Measurements from ENCODE around the gene ACR. TPM values are rescaled to one million over a fixed set of nuclear protein-coding genes. Genes with fewer than 3 reads are reported as not detected.
"Not testable (repeated sequence)": the region's sequence is repeated elsewhere in the genome, so short reads cannot be mapped to it uniquely, and the experiment has no call there.

The ACR gene
- total and polyA plus RNA-seq, 2 donors from 2014 or later = 1.0 to 1.6 TPM

DNA sequence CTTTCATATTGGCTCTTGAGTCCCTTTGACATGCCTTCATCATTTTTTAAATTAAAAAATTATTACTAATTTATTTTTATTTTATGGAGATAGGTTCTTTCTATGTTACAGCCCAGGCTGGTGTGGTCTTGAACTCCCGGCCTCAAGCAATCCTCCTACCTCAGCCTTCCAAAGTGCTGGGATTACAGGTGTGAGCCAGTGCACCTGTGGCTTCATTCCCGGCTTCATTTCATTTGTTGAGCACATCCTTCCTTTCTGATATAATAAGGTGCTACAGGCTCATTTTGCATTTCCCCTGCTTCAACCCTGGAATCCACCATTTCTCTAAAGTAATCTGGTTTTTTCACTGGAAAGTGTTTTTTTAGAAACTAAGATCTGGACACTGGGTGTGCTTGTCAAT lies 23.8 kb downstream of the ACR start:
- H3K36me3 ChIP-seq (ENCODE audit: control insufficient read depth in 2 of 3, insufficient read depth in 3 of 3, low read length in 3 of 3); FAIRE-seq; intact Hi-C loops (cut with DNase I); H3K27me3 ChIP-seq (ENCODE audit: control insufficient read depth, insufficient read depth, low read length); H3K4me3 ChIP-seq (ENCODE audit: low read length in 3 of 3); H3K9ac ChIP-seq (ENCODE audit: low read length in 3 of 3); H3K27ac ChIP-seq (ENCODE audit: low read depth in 2 of 2, low read length in 2 of 2); H3K9me3 ChIP-seq (ENCODE audit: control insufficient read depth in 2 of 3, insufficient read depth in 1 of 3, low read length in 3 of 3); DNase-seq; H3K4me1 ChIP-seq (ENCODE audit: control insufficient read depth in 2 of 3, insufficient read depth in 2 of 3, low read depth in 1 of 3, low read length in 3 of 3): not testable (repeated sequence)

DNA sequence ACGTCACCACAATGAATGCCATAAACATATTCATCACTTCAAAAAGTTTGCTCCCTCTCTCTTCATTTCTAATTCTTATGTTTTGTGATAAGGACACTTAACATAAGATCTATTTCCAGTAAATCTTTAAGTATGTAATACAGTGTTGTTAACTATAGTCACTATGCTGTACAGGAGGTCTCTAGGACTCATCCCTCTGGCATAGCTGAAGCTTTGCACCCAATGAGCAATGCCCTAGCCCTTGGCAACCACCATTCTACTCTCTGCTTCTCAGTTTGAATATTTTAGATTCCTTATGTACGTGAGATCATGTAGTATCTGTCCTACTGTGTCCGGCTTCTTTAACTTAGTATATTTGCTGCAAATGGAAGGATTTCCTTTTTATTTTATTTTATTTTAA lies 26.3 kb downstream of the ACR start:
- H3K36me3 ChIP-seq (ENCODE audit: control insufficient read depth in 2 of 3, insufficient read depth in 3 of 3, low read length in 3 of 3); DNase-seq; H3K4me1 ChIP-seq (ENCODE audit: control insufficient read depth in 2 of 3, insufficient read depth in 2 of 3, low read depth in 1 of 3, low read length in 3 of 3); intact Hi-C loops (cut with DNase I); H3K27me3 ChIP-seq (ENCODE audit: control insufficient read depth, insufficient read depth, low read length); H3K9ac ChIP-seq (ENCODE audit: low read length in 3 of 3); H3K9me3 ChIP-seq (ENCODE audit: control insufficient read depth in 2 of 3, insufficient read depth in 1 of 3, low read length in 3 of 3); H3K4me3 ChIP-seq (ENCODE audit: low read length in 3 of 3); FAIRE-seq; H3K27ac ChIP-seq (ENCODE audit: low read depth in 2 of 2, low read length in 2 of 2): not testable (repeated sequence)

DNA sequence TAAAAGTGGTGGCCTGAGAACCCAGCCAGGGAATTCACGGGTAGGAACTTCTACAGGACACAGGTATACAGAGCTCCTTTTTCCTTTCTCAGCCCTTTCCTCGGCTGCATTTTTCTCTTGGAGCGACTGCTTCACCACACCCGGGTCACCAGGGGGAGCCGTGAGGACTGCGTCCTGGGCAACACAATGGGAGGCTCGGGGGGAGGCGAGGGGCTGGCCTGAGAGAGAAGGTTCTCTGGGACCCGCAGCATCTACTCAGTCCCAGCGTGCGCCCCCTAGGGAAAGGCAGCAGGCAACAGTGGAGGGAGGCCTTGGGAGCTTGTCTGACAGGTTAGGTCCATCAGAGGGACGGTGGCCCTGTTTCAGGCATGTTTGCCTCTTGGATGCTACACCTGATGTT lies 37.1 kb downstream of the ACR start:
- H3K4me3 ChIP-seq (ENCODE audit: low read length in 3 of 3); H3K27ac ChIP-seq (ENCODE audit: low read depth in 2 of 2, low read length in 2 of 2); H3K36me3 ChIP-seq (ENCODE audit: control insufficient read depth in 2 of 3, insufficient read depth in 3 of 3, low read length in 3 of 3); H3K27me3 ChIP-seq (ENCODE audit: control insufficient read depth, insufficient read depth, low read length); intact Hi-C loops (cut with DNase I); FAIRE-seq; H3K9ac ChIP-seq (ENCODE audit: low read length in 3 of 3); H3K9me3 ChIP-seq (ENCODE audit: control insufficient read depth in 2 of 3, insufficient read depth in 1 of 3, low read length in 3 of 3); H3K4me1 ChIP-seq (ENCODE audit: control insufficient read depth in 2 of 3, insufficient read depth in 2 of 3, low read depth in 1 of 3, low read length in 3 of 3): not testable (repeated sequence)
- peak; percentile 68 to 89 (median 84) for DNase-seq

DNA sequence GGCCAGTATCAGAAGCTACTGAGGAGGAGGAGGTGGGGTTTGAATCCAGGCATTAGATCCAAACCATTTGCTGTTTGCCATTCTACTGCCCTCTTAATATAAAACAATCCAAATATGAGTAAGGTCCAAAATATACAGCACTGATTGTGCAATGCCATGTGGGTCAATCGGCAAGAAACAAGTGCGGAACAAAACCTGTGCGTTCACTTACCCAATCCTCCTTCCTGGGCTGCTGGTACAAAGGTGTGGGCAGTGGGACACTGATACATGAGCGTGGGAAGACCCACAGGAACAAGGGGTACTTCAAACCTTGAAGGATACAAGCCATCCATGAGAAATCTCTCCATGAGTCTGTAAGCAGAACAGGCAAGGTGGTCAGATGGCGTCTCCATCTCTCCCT lies 39.6 kb downstream of the ACR start:
- H3K36me3 ChIP-seq (ENCODE audit: control insufficient read depth in 2 of 3, insufficient read depth in 3 of 3, low read length in 3 of 3); H3K9me3 ChIP-seq (ENCODE audit: control insufficient read depth in 2 of 3, insufficient read depth in 1 of 3, low read length in 3 of 3); H3K27ac ChIP-seq (ENCODE audit: low read depth in 2 of 2, low read length in 2 of 2); H3K9ac ChIP-seq (ENCODE audit: low read length in 3 of 3); H3K4me3 ChIP-seq (ENCODE audit: low read length in 3 of 3); DNase-seq; FAIRE-seq; H3K4me1 ChIP-seq (ENCODE audit: control insufficient read depth in 2 of 3, insufficient read depth in 2 of 3, low read depth in 1 of 3, low read length in 3 of 3); H3K27me3 ChIP-seq (ENCODE audit: control insufficient read depth, insufficient read depth, low read length); intact Hi-C loops (cut with DNase I): not testable (repeated sequence)

DNA sequence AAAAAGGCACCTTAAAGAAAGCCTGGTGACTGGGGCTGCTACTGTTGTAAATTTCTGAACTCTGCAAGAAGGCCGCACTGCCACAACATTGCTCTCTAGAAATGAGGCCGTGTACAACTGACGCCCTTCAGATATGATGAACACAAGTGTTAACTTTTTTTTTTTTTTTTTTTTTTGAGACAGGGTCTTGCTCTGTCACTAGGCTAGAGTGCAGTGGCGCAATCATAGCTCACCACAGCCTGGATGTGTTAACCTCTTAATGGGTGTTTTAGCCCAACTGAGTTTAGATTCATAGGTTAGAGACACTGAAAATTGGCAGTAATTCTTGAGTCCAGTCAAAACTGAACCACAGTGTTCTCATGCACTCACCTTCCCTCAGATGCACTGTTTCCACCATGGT lies 42.2 kb downstream of the ACR start:
- H3K27me3 ChIP-seq (ENCODE audit: control insufficient read depth, insufficient read depth, low read length); FAIRE-seq; H3K4me3 ChIP-seq (ENCODE audit: low read length in 3 of 3); intact Hi-C loops (cut with DNase I); DNase-seq; H3K9me3 ChIP-seq (ENCODE audit: control insufficient read depth in 2 of 3, insufficient read depth in 1 of 3, low read length in 3 of 3); H3K9ac ChIP-seq (ENCODE audit: low read length in 3 of 3); H3K4me1 ChIP-seq (ENCODE audit: control insufficient read depth in 2 of 3, insufficient read depth in 2 of 3, low read depth in 1 of 3, low read length in 3 of 3); H3K36me3 ChIP-seq (ENCODE audit: control insufficient read depth in 2 of 3, insufficient read depth in 3 of 3, low read length in 3 of 3); H3K27ac ChIP-seq (ENCODE audit: low read depth in 2 of 2, low read length in 2 of 2): not testable (repeated sequence)

DNA sequence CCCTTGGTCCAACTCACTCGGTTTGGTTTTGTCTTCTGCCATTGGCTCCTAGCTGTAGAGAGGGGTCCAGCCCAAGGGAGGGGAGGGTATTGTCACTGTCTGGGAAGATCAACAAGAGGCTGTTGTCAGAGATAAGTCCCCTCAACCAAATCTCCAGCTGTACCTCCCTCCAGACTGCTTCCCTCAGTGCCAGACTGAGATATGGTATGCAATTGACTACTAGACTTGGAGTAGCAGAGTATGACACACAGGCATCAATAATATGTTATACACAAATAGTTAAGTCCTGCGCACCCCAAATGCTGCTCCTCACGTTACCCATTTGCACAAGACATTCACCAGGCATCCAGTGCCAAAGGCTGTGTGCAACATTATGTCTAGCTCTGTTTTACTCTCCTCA lies 44.2 kb downstream of the ACR start:
- DNase-seq; H3K4me1 ChIP-seq (ENCODE audit: control insufficient read depth in 2 of 3, insufficient read depth in 2 of 3, low read depth in 1 of 3, low read length in 3 of 3); FAIRE-seq; H3K9me3 ChIP-seq (ENCODE audit: control insufficient read depth in 2 of 3, insufficient read depth in 1 of 3, low read length in 3 of 3); intact Hi-C loops (cut with DNase I); H3K36me3 ChIP-seq (ENCODE audit: control insufficient read depth in 2 of 3, insufficient read depth in 3 of 3, low read length in 3 of 3); H3K4me3 ChIP-seq (ENCODE audit: low read length in 3 of 3); H3K9ac ChIP-seq (ENCODE audit: low read length in 3 of 3); H3K27me3 ChIP-seq (ENCODE audit: control insufficient read depth, insufficient read depth, low read length); H3K27ac ChIP-seq (ENCODE audit: low read depth in 2 of 2, low read length in 2 of 2): not testable (repeated sequence)

DNA sequence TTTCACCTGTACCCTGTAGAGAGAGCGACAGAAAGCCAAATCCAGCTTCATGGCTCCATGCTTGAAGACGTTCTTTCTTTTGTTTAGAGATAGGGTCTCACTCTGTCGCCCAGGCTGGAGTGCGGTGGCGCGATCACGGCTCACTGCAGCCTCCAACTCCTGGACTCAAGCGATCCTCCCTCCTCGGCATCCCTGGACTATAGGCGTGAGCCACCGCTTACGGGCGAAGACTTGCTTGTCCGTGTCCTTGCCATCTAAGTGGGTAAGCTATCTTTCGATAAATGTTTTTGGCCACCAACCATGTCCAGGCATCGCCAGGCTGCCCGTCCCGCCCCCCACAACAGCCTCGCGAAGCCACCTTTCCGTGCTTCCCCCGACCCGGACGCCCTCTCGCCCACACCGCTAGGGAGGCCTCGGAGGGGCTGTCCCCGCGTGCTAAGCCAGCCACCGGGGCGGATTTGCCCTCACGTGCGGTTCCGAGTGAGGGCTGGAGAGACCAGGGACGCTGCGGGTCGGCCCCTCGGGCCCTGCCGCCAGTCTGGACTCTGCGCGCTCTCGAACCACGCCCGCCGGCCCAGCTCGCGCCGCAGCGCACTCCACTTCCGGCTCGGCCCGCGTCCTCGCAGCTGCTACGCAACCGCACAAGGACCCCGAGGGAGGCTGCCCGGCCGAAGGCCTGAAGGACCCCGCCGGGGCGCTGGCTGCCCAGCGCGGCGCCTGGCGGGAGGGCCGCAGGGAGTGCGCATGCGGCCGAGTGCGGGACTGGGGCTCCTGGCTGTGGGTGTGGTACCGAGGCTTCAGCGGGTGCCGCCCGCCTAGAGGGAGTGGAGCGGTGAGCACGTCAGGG lies 45.3 kb downstream of the ACR start, which contains the start of gene RABL2B:
RABL2B (minus strand) TSS at position 604 of the 847 bp plus-strand sequence. CDS start 1,342 bp downstream, outside the sequence.
- H3K4me3 ChIP-seq (ENCODE audit: low read length in 3 of 3) = peak within 1 kb of the TSS; percentile 59 to 70 (median 60)
- H3K27ac ChIP-seq (ENCODE audit: low read depth in 2 of 2, low read length in 2 of 2); H3K9ac ChIP-seq (ENCODE audit: low read length in 3 of 3); H3K4me1 ChIP-seq (ENCODE audit: control insufficient read depth in 2 of 3, insufficient read depth in 2 of 3, low read depth in 1 of 3, low read length in 3 of 3); intact Hi-C loops (cut with DNase I); H3K36me3 ChIP-seq (ENCODE audit: control insufficient read depth in 2 of 3, insufficient read depth in 3 of 3, low read length in 3 of 3); FAIRE-seq; H3K9me3 ChIP-seq (ENCODE audit: control insufficient read depth in 2 of 3, insufficient read depth in 1 of 3, low read length in 3 of 3); H3K27me3 ChIP-seq (ENCODE audit: control insufficient read depth, insufficient read depth, low read length): not testable (repeated sequence)
- peak; percentile 87 to 96 (median 90) for DNase-seq

DNA sequence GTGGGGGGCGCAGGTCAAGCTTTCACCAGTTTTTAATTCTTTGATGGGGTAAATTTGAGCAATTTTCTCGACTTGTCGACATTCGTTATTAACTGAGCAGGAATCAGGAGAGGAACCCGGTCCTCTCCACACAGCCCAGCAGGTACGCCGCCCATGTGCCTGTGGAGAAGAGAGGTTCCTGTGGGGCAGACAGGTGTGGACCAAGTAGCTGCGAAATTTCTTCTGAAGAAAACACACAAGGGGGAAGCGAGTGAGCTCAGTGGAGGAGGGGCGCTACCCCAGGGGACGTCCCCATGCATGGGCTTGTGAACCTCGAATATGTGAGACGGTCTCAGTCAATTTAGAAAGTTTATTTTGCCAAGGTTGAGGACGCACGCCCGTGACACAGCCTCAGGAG lies 45.9 kb downstream of the ACR start:
- intact Hi-C loops (cut with DNase I); H3K9me3 ChIP-seq (ENCODE audit: control insufficient read depth in 2 of 3, insufficient read depth in 1 of 3, low read length in 3 of 3); H3K9ac ChIP-seq (ENCODE audit: low read length in 3 of 3); H3K36me3 ChIP-seq (ENCODE audit: control insufficient read depth in 2 of 3, insufficient read depth in 3 of 3, low read length in 3 of 3); H3K27ac ChIP-seq (ENCODE audit: low read depth in 2 of 2, low read length in 2 of 2); FAIRE-seq; H3K27me3 ChIP-seq (ENCODE audit: control insufficient read depth, insufficient read depth, low read length); H3K4me1 ChIP-seq (ENCODE audit: control insufficient read depth in 2 of 3, insufficient read depth in 2 of 3, low read depth in 1 of 3, low read length in 3 of 3): not testable (repeated sequence)
- peak overlapping the region; percentile 37 to 59 (median 55) for H3K4me3 ChIP-seq (ENCODE audit: low read length in 3 of 3)
- peak in 1 of 5 donors; percentile 41 for DNase-seq

All from kidney (tissue), 11 donors.